Measurements from ENCODE around the gene SFN. TPM values are rescaled to one million over a fixed set of nuclear protein-coding genes. Genes with fewer than 3 reads are reported as not detected.
"Not testable (repeated sequence)": the region's sequence is repeated elsewhere in the genome, so short reads cannot be mapped to it uniquely, and the experiment has no call there.

SFN gene
- total RNA-seq, 1 donor from 2014 or later = 465 TPM

DNA sequence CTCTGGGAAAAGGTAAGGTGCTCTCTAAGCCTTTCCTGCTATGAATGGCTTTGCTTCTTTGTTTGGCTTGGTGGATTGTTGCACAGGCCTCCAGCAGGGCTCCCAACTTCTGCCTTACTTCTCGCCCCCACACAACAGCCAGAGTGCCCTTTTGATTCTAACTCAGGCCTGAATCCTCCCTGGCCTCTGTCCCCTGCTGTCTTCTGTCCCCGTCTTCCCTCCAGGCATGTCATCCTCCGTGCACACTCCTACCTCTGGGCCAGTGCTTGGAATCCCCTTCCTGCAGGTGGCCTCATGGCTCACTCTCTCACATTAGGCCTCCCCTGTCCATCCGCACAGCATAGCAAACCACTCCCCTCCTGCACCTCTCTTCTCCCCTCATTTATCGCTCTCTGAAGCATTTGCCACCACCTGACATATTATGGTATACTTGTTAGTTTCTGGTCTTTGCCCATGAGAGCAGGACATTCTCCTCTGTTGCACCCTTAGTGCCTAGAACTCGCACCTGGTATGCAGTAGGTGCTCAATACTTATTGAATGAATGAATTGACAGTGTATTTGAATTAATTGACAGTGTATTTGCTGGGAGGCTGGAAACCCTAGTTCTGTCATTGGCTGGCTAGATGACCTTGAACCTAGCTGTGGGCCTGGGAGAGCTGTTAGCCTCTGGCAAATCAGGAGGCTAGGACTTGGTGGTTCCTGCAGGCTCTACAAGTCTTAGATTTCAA is 33.6 kb upstream of the SFN start:
- DNase-seq (ENCODE audit: low read depth) = no peak
- Histone ChIP-seq H3K27me3 (ENCODE audit: control insufficient read depth, insufficient read depth, low read length) (no peaks in the 10 kb centered on the region), H3K4me3 (ENCODE audit: low read depth, low read length) (no peak overlapping the region), H3K36me3 (ENCODE audit: control insufficient read depth, insufficient read depth, low read length) (peaks cover 23% of the 10 kb centered on the region)
- peak; percentile 73 for FAIRE-seq
- TF ChIP-seq, protein P1, sequence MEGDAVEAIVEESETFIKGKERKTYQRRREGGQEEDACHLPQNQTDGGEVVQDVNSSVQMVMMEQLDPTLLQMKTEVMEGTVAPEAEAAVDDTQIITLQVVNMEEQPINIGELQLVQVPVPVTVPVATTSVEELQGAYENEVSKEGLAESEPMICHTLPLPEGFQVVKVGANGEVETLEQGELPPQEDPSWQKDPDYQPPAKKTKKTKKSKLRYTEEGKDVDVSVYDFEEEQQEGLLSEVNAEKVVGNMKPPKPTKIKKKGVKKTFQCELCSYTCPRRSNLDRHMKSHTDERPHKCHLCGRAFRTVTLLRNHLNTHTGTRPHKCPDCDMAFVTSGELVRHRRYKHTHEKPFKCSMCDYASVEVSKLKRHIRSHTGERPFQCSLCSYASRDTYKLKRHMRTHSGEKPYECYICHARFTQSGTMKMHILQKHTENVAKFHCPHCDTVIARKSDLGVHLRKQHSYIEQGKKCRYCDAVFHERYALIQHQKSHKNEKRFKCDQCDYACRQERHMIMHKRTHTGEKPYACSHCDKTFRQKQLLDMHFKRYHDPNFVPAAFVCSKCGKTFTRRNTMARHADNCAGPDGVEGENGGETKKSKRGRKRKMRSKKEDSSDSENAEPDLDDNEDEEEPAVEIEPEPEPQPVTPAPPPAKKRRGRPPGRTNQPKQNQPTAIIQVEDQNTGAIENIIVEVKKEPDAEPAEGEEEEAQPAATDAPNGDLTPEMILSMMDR (IDR thresholded peaks at IDR 0.05; ENCODE audit: insufficient read depth, low read length, severe bottlenecking) = no peak

DNA sequence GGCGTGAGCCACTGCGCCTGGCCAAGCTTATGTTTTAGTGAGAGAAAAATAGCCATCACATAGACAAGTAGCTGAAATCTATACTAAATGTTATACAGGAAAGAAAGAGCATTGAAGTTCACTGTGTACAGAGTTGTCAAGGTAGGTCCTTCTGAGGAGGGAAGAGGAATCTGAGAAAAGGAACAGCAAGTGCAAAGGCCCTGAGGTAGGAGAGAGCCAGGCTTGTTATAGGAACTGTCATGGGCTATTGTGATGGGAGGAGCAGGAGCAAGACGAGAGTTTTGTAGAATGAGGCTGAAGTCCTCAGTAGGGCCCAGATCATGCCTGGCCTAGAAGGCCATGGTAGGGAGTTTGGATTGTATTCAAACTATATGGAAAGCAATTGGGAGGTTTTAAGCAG is 31.9 kb upstream of the SFN start:
- Histone ChIP-seq H3K36me3 (ENCODE audit: control insufficient read depth, insufficient read depth, low read length) (peaks cover 26% of the 10 kb centered on the region), H3K4me3 (ENCODE audit: low read depth, low read length) (no peak overlapping the region), H3K27me3 (ENCODE audit: control insufficient read depth, insufficient read depth, low read length) (no peaks in the 10 kb centered on the region)
- TF ChIP-seq, protein P1 (IDR thresholded peaks at IDR 0.05; ENCODE audit: insufficient read depth, low read length, severe bottlenecking) = no peak
- no peak for FAIRE-seq
- DNase-seq (ENCODE audit: low read depth) = no peak

DNA sequence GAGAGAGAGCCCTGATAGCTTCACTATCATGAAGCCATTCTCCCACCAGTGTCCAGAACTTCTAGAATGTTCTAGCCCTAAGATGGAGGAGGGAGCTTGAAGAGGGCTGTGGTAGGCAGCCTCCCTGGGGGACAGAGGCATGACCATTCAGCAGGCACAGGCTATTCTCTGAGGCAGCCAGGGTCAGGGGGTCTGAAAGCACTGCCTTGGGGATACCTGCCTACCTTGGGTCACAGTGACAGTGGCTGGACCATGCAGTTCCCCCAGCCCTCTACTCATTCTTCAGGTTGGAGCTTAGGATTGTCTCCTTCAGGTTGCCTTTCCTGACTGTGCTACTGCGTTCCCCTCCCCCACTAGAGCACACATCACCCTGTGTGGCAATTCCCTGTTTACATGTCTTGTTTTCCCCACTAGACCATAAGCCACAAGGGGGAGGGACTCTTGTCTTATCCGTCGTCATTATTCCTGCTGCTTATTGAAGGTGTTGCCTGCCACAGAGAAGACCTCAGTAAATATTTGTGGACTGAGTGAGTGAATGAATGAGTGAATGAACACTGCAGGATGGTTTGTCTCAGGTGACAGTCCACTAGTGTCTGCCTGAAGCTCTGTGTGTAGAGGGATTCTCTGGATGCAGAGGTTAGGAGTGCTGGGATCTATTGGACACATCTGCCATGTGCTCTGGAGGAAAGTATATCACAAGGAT is 31.3 kb upstream of the SFN start:
- TF ChIP-seq, protein P1 (IDR thresholded peaks at IDR 0.05; ENCODE audit: insufficient read depth, low read length, severe bottlenecking) = no peak
- FAIRE-seq (no peak), DNase-seq (ENCODE audit: low read depth) (peak; percentile 47)
- Histone ChIP-seq H3K4me3 (ENCODE audit: low read depth, low read length) (no peak overlapping the region), H3K27me3 (ENCODE audit: control insufficient read depth, insufficient read depth, low read length) (no peaks in the 10 kb centered on the region), H3K36me3 (ENCODE audit: control insufficient read depth, insufficient read depth, low read length) (peaks cover 28% of the 10 kb centered on the region)

DNA sequence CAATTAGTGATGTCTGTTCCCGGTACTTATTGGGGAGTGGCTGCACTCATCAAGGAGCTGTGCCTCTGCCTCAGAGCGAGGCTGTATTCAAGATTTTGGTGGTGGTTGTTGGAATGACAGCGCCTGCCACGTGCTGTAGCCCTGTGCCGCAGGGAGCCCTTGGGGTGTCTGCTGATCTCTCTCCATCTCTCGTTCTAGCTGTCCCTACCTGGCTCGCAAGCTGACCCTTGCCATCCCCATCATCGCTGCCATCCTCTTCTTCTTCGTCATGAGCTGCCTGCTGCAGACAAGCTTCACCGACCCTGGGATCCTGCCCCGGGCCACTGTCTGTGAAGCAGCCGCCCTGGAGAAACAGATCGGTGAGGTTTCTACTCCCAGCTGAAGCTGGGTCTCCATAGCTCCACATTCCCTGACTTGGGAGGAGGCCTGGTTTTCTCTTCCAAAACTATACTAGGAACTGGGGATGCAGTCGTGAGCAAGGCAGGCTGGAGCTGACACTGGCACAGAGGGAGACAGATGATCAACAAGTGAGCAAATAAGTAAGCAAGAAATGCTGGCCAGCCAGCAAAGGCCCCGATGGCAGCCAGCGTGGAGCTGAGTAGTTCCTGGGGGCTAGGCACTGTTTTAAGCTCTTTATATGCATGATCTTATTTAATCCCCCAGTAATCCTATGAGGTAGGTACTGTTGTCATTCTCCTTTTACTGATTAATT is 30.5 kb upstream of the SFN start:
- FAIRE-seq (no peak), DNase-seq (ENCODE audit: low read depth) (no peak)
- H3K36me3 ChIP-seq (ENCODE audit: control insufficient read depth, insufficient read depth, low read length) = peaks cover 28% of the 10 kb centered on the region
- no peaks in the 10 kb centered on the region for H3K27me3 ChIP-seq (ENCODE audit: control insufficient read depth, insufficient read depth, low read length)
- TF ChIP-seq, protein P1 (IDR thresholded peaks at IDR 0.05; ENCODE audit: insufficient read depth, low read length, severe bottlenecking) = no peak
- no peak overlapping the region for H3K4me3 ChIP-seq (ENCODE audit: low read depth, low read length)

DNA sequence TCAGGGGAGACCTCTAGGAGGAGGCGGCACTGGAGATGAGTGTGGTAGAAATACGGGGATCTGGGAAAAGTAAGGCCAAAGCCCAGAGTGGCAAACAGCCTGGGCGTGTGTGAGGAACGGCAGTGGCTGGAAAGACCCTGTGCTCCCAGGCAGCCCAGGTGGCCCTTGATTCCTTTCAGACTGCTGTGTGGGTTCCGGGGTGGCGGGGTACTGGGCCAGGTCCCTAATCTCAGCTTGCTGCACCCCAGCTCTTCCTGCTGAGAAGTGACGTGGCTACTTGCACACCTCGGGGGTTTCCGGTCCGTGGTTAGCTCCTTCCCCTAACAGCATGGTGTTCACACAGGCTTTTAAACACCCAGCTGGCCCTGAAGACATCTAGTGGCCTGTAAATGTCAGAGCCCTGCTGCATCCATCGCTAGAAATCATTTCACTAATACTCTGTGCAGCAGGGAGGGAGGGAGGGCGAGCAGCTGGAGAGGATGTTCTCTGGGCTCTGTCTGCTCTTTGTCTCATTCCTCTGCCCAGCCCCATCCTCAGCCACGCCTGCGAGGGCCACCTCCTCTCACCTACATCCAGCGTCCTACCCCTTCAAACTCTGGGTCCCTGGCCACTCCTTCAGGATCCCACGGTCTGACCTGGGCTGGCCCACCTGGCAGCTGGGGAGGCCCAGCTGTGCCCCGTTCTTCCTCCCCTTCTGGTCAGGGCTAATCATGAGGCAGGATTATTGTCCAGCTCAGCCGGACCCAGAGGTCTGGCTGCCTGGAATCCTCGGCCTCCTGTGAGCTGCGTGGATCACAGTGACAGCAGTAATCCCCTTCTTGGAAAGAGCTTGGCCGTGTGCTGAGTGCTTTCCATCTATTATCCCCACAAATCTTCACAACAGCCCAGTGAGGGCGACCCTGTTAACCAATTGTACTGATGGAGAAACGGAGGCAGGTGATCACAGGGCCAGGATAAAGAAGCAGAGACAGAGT is 29.2 kb upstream of the SFN start:
- no peak for FAIRE-seq
- peaks cover 29% of the 10 kb centered on the region for H3K36me3 ChIP-seq (ENCODE audit: control insufficient read depth, insufficient read depth, low read length)
- DNase-seq (ENCODE audit: low read depth) = no peak

DNA sequence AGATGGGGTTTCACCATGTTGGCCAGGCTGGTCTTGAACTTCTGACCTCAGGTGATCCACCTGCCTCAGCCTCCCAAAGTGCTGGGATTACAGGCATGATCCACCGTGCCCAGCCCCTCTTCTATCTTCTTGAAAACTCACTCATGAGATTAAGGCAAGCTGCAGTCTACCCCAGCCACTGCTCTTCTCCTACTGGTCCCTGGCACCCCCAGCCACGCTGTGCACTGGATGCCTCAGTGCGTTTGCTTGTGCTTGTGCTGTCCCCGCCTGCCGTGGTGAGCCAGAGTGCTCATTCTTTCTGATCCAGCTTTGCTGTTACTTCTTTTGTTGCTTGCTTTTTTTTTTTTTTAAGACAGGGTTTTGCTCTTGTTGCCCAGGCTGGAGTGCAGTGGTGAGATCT is 25.3 kb upstream of the SFN start:
- H3K36me3 ChIP-seq (ENCODE audit: control insufficient read depth, insufficient read depth, low read length) = peaks cover 24% of the 10 kb centered on the region
- FAIRE-seq; H3K4me3 ChIP-seq (ENCODE audit: low read depth, low read length); DNase-seq (ENCODE audit: low read depth); H3K27me3 ChIP-seq (ENCODE audit: control insufficient read depth, insufficient read depth, low read length): not testable (repeated sequence)

More for the DNA sequence above, 29.2 kb upstream of the SFN start:
- Histone ChIP-seq H3K4me3 (ENCODE audit: low read depth, low read length) (no peak overlapping the region), H3K27me3 (ENCODE audit: control insufficient read depth, insufficient read depth, low read length) (no peaks in the 10 kb centered on the region)
- TF ChIP-seq, protein P1 (IDR thresholded peaks at IDR 0.05; ENCODE audit: insufficient read depth, low read length, severe bottlenecking) = no peak
